HepG2 (cell line): ENCODE data around the gene USF2. TPM values are rescaled to one million over a fixed set of nuclear protein-coding genes. Genes with fewer than 3 reads are reported as not detected.

Source experiments
- ASH2L ChIP-seq: fragments of 300-600, 200-600 bp; sonication (generic); IDR thresholded peaks from 2 replicates; pipeline ENCODE4 v1.7.0; 2017; ENCODE audit warnings: low read depth, mild to moderate bottlenecking, moderate library complexity, mixed read lengths, low read length; ENCODE audit not compliant: insufficient read length
- ATF1 ChIP-seq: IDR thresholded peaks from 2 replicates; pipeline ENCODE4 v1.6.1; 2016; ENCODE audit warnings: mild to moderate bottlenecking, control low read depth
- HIVEP1 ChIP-seq: sonication (generic); formaldehyde crosslinking; IDR thresholded peaks from 2 replicates; pipeline ENCODE4 v1.4.0; 2020; ENCODE audit warnings: mild to moderate bottlenecking, missing genetic modification reagents
- HMG20B ChIP-seq: conservative IDR thresholded peaks from 2 replicates; pipeline ENCODE4 v1.6.1; 2016; ENCODE audit warnings: missing genetic modification reagents, missing compliant biosample characterization
- HOXA5 ChIP-seq: sonication (generic); formaldehyde crosslinking; IDR thresholded peaks from 2 replicates; pipeline ENCODE4 v1.4.0; 2020; ENCODE audit warnings: missing genetic modification reagents
- KLF13 ChIP-seq: sonication (generic); formaldehyde crosslinking; IDR thresholded peaks from 2 replicates; pipeline ENCODE4 v1.4.0; 2020; ENCODE audit warnings: mild to moderate bottlenecking, missing genetic modification reagents
- MBD4 ChIP-seq: IDR thresholded peaks from 2 replicates; pipeline ENCODE4 v1.6.1; 2012; ENCODE audit warnings: low read length, inconsistent platforms, borderline replicate concordance
- MIER2 ChIP-seq: IDR thresholded peaks from 2 replicates; pipeline ENCODE4 v1.6.1; 2016; ENCODE audit warnings: missing biosample characterization, missing genetic modification reagents
- MXD4 ChIP-seq: IDR thresholded peaks from 2 replicates; pipeline ENCODE4 v1.6.1; 2016; ENCODE audit warnings: mild to moderate bottlenecking, missing biosample characterization, missing genetic modification reagents
- SRF ChIP-seq: IDR thresholded peaks from 2 replicates; pipeline ENCODE4 v1.6.1; 2011; ENCODE audit warnings: mild to moderate bottlenecking, low read depth, low read length, moderate library complexity
- ZFX ChIP-seq: sonication (generic); formaldehyde crosslinking; IDR thresholded peaks from 2 replicates; pipeline ENCODE4 v1.4.0; 2020; ENCODE audit warnings: mild to moderate bottlenecking, low read depth, missing genetic modification reagents, moderate library complexity
- ZFYVE20 ChIP-seq: sonication (generic); formaldehyde crosslinking; IDR thresholded peaks from 2 replicates; pipeline ENCODE4 v1.8.0; 2023; ENCODE audit warnings: low read depth, mild to moderate bottlenecking, moderate library complexity, missing genetic modification reagents, borderline replicate concordance
- ZNF136 ChIP-seq: sonication (generic); formaldehyde crosslinking; IDR thresholded peaks from 2 replicates; pipeline ENCODE4 v1.8.1; 2022; ENCODE audit warnings: low read depth, mild to moderate bottlenecking, moderate library complexity, missing genetic modification reagents
- ZNF160 ChIP-seq: sonication (generic); formaldehyde crosslinking; IDR thresholded peaks from 2 replicates; pipeline ENCODE4 v1.8.0; 2022; ENCODE audit warnings: mild to moderate bottlenecking, inconsistent platforms, missing genetic modification reagents
- ZNF460 ChIP-seq: sonication (generic); formaldehyde crosslinking; IDR thresholded peaks from 2 replicates; pipeline ENCODE4 v1.5.1; 2020; ENCODE audit warnings: missing genetic modification reagents, mild to moderate bottlenecking, borderline replicate concordance
- polyA plus RNA-seq, 8 experiments: library from polyadenylated mRNA; depleted of rRNA in 3 of 8; stranded (reverse) in 7 of 8; unstranded in 1 of 8; fragments of >200 nt; fragmentation: Illumina TruSeq in 4 of 8; extraction: Trizol in 4 of 8; gene quantifications; 2 replicates each; pipeline versions ENCODE4 v1.2.1 to v1.2.3, GENCODE V29; 2011 to 2016; ENCODE audit warnings: low read depth in 4 of 8, missing spikeins in 1 of 8, mixed read lengths in 1 of 8; ENCODE audit not compliant: insufficient read depth in 1 of 8
- total RNA-seq, 5 experiments: library from RNA; depleted of rRNA; stranded (reverse); fragments of >200 nt; fragmentation: Illumina TruSeq; extraction: Trizol; gene quantifications; 2 replicates each; pipeline ENCODE4 v1.2.3, GENCODE V29; 2016; ENCODE audit warnings: low read depth in 1 of 5
- TF ChIP-seq, protein P1 (sequence below): sonication (generic); formaldehyde crosslinking; IDR thresholded peaks from 2 replicates; pipeline ENCODE4 v1.5.1; 2020; ENCODE audit warnings: mild to moderate bottlenecking, moderate library complexity, missing genetic modification reagents
- TF ChIP-seq, protein P2 (sequence below): sonication (generic); formaldehyde crosslinking; IDR thresholded peaks from 2 replicates; pipeline ENCODE4 v1.4.0; 2020; ENCODE audit warnings: missing genetic modification reagents
- TF ChIP-seq, protein P3 (sequence below): sonication (generic); formaldehyde crosslinking; IDR thresholded peaks from 2 replicates; pipeline ENCODE4 v1.5.0; 2020; ENCODE audit warnings: mild to moderate bottlenecking, missing genetic modification reagents
- TF ChIP-seq, protein P4 (sequence below): sonication (generic); formaldehyde crosslinking; IDR thresholded peaks from 2 replicates; pipeline ENCODE4 v1.5.0; 2020; ENCODE audit warnings: missing genetic modification reagents
- TF ChIP-seq, protein P5 (sequence below): sonication (generic); formaldehyde crosslinking; IDR thresholded peaks from 2 replicates; pipeline ENCODE4 v1.5.1; 2020; ENCODE audit warnings: missing genetic modification reagents, mild to moderate bottlenecking, borderline replicate concordance

The USF2 gene
- total and polyA plus RNA-seq, 2 of the 13 experiments (the other 11 are each of a cell fraction or from before 2014, with no cell fraction given), result 54.9 to 106 TPM

DNA sequence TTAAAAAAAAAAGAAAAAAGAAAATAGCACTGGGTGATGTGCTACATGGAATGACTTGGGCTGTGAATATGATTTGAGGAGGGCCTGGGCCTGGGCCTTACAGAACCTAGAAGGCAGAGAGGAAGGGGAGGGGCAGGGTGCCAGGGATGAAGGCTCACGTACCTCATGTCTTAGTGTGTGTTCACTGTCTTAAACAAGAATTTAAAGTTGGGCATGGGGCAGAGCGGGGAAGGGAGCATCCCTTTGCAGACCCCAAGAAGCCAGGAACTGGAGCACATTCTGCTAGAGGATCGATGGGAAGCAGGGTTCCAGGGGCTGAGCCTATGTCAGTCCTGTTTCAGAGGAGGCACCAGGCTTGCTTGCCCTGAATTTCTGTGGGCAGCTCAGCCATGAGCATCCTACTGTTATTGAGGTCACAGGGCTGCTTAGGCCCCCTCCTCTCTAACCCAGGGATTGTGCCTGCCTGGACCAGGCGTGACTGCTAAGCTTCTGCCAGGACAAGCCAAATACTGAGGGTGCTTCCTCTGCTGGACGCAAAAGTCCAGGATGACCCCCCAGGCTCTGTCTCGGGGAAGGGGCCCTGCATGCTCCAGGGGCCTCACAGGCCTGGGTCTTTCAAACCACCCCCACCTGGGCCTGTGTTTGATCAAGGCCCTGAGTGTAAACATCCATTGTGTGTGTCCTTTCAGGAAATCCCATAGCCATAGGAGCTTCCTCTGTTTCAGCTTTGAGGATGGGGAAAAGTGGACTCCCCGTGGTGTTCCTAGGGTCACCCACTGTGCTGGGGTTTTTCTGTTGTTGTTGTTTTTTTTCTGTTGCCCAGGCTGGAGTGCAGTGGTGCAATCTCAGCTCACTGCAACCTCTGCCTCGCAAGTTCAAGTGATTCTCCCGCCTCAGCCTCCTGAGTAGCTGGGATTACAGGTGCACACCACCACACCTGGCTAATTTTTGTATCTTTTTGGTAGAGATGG is 15.2 kb upstream of the USF2 start (continued):
- TF ChIP-seq ZNF160 (CRISPR knock-in tag) (no peak), HMG20B (CRISPR knock-in tag) (no peak), ZNF460 (CRISPR knock-in tag) (peak; percentile 99), KLF13 (CRISPR knock-in tag) (no peak), ZNF136 (CRISPR knock-in tag) (no peak), ASH2L (no peak), ZFX (CRISPR knock-in tag) (peak; percentile 86), HOXA5 (CRISPR knock-in tag) (no peak), SRF (no peak), MIER2 (CRISPR knock-in tag) (no peak), MBD4 (no peak), MXD4 (0 out of 2 replicates have a peak, but pooled peaks have one; percentile 43), ZFYVE20 (CRISPR knock-in tag) (no peak), HIVEP1 (peak; percentile 91), ATF1 (CRISPR knock-in tag) (no peak)
- TF ChIP-seq, protein P1, sequence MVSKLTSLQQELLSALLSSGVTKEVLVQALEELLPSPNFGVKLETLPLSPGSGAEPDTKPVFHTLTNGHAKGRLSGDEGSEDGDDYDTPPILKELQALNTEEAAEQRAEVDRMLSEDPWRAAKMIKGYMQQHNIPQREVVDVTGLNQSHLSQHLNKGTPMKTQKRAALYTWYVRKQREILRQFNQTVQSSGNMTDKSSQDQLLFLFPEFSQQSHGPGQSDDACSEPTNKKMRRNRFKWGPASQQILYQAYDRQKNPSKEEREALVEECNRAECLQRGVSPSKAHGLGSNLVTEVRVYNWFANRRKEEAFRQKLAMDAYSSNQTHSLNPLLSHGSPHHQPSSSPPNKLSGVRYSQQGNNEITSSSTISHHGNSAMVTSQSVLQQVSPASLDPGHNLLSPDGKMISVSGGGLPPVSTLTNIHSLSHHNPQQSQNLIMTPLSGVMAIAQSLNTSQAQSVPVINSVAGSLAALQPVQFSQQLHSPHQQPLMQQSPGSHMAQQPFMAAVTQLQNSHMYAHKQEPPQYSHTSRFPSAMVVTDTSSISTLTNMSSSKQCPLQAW (CRISPR knock-in tag), result peak; percentile 74
- TF ChIP-seq, protein P2, sequence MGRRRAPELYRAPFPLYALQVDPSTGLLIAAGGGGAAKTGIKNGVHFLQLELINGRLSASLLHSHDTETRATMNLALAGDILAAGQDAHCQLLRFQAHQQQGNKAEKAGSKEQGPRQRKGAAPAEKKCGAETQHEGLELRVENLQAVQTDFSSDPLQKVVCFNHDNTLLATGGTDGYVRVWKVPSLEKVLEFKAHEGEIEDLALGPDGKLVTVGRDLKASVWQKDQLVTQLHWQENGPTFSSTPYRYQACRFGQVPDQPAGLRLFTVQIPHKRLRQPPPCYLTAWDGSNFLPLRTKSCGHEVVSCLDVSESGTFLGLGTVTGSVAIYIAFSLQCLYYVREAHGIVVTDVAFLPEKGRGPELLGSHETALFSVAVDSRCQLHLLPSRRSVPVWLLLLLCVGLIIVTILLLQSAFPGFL (CRISPR knock-in tag), result no peak
- TF ChIP-seq, protein P3, sequence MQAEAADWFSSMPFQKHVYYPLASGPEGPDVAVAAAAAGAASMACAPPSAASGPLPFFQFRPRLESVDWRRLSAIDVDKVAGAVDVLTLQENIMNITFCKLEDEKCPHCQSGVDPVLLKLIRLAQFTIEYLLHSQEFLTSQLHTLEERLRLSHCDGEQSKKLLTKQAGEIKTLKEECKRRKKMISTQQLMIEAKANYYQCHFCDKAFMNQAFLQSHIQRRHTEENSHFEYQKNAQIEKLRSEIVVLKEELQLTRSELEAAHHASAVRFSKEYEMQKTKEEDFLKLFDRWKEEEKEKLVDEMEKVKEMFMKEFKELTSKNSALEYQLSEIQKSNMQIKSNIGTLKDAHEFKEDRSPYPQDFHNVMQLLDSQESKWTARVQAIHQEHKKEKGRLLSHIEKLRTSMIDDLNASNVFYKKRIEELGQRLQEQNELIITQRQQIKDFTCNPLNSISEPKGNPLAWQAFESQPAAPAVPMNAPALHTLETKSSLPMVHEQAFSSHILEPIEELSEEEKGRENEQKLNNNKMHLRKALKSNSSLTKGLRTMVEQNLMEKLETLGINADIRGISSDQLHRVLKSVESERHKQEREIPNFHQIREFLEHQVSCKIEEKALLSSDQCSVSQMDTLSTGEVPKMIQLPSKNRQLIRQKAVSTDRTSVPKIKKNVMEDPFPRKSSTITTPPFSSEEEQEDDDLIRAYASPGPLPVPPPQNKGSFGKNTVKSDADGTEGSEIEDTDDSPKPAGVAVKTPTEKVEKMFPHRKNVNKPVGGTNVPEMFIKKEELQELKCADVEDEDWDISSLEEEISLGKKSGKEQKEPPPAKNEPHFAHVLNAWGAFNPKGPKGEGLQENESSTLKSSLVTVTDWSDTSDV (CRISPR knock-in tag), result no peak
- TF ChIP-seq, protein P4, sequence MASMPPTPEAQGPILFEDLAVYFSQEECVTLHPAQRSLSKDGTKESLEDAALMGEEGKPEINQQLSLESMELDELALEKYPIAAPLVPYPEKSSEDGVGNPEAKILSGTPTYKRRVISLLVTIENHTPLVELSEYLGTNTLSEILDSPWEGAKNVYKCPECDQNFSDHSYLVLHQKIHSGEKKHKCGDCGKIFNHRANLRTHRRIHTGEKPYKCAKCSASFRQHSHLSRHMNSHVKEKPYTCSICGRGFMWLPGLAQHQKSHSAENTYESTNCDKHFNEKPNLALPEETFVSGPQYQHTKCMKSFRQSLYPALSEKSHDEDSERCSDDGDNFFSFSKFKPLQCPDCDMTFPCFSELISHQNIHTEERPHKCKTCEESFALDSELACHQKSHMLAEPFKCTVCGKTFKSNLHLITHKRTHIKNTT (CRISPR knock-in tag), result no peak
- TF ChIP-seq, protein P5, sequence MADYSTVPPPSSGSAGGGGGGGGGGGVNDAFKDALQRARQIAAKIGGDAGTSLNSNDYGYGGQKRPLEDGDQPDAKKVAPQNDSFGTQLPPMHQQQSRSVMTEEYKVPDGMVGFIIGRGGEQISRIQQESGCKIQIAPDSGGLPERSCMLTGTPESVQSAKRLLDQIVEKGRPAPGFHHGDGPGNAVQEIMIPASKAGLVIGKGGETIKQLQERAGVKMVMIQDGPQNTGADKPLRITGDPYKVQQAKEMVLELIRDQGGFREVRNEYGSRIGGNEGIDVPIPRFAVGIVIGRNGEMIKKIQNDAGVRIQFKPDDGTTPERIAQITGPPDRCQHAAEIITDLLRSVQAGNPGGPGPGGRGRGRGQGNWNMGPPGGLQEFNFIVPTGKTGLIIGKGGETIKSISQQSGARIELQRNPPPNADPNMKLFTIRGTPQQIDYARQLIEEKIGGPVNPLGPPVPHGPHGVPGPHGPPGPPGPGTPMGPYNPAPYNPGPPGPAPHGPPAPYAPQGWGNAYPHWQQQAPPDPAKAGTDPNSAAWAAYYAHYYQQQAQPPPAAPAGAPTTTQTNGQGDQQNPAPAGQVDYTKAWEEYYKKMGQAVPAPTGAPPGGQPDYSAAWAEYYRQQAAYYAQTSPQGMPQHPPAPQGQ (CRISPR knock-in tag), result no peak
